ENCODE data around the gene TMEM190.

TMEM190 gene

GRCh38 chr19:55390461-55390880 is 13.8 kb downstream of the TMEM190 start:
- no peak overlapping the region for H3K4me3 ChIP-seq (ENCODE audit: low read depth in 1 of 2, low read length in 1 of 2)
- no peaks in the 10 kb centered on the region for H3K27me3 ChIP-seq
- no peak overlapping the region for H3K27ac ChIP-seq
- no peaks in the 10 kb centered on the region for H3K9me3 ChIP-seq
- peaks cover 44% of the 10 kb centered on the region for H3K36me3 ChIP-seq
- H3K4me1 ChIP-seq (ENCODE audit: control insufficient read depth in 1 of 2, insufficient read depth in 1 of 2, low read depth in 1 of 2, low read length in 1 of 2) = peaks cover 22 to 27% of the 10 kb centered on the region in 2 experiments
- no peak for TF ChIP-seq CTCF (IDR thresholded peaks at IDR 0.05)

DNA sequence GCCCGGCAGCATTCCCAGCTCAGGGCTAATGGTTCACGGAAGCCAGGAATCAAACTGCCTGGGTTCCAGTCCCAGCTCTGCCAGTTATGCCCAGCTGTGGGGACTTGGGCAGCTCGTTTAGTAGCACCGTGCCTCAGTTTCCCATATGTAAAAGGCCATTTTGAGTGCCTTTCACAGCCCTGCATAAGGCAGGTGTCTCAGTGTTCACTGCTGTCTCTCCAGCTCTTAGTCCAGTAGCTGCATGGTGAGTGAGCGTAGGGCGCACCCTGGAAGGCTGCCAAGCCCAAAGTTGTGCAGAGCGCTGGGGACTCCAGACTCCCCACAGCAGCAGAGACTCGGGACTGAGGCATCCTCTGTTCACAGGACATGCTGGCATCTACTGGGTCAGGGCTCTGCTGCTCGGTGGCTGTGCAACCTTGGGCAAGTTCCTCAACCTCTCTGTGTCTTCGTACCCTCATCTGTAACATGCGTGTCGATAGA is 14.6 kb downstream of the TMEM190 start:
- TF ChIP-seq CTCF (IDR thresholded peaks at IDR 0.05) = no peak
- peaks cover 22 to 26% of the 10 kb centered on the region in 2 experiments for H3K4me1 ChIP-seq (ENCODE audit: control insufficient read depth in 1 of 2, insufficient read depth in 1 of 2, low read depth in 1 of 2, low read length in 1 of 2)
- peaks cover 44% of the 10 kb centered on the region for H3K36me3 ChIP-seq
- no peaks in the 10 kb centered on the region for H3K27me3 ChIP-seq
- no peak overlapping the region for H3K4me3 ChIP-seq (ENCODE audit: low read depth in 1 of 2, low read length in 1 of 2)
- no peak overlapping the region for H3K27ac ChIP-seq
- no peaks in the 10 kb centered on the region for H3K9me3 ChIP-seq

DNA sequence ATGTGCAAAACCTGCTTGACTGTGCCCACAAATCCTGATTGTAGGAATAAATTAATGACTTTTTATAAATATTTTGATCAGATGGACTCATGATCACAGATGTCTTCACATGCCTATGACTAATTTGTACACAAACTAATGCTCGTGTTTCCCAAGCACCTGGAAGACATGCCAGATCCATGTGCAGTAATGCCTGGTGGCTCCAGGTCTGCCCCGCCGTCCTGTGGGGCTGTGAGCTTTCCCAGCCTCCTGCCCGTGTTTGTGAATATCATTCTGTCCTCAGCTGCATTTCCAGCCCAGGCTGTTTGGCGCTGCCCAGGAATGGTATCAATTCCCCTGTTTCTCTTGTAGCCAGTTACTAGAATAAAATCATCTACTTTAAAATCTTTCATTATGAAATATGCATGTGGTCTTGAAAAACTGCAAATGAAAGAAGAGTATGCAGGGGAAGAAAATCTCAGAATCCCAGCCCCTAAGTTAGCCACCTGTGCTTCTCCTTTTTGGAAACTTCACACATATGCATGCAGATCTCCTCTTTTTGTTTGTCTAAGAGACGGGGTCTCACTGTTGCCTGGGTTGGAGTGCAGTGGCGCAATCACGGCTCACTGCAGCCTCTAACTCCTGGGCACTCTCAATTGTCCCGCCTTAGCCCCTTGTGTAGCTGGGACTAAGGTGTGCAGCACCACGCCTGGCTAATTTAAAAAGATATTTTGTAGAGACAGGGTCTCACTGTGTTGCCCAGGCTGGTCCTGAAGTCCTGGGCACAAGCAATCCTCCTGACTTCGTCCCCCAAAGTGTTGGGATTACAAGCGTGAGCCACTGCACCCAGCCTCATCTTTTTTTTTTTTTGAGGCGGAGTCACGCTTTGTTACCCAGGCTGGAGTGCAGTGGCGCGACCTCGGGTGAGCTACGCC is 15.3 kb downstream of the TMEM190 start:
- Histone ChIP-seq H3K4me1 (ENCODE audit: control insufficient read depth in 1 of 2, insufficient read depth in 1 of 2, low read depth in 1 of 2, low read length in 1 of 2) (peaks cover 16 to 19% of the 10 kb centered on the region in 2 experiments), H3K4me3 (ENCODE audit: low read depth in 1 of 2, low read length in 1 of 2) (no peak overlapping the region), H3K9me3 (no peaks in the 10 kb centered on the region), H3K36me3 (peaks cover 44% of the 10 kb centered on the region), H3K27ac (no peak overlapping the region), H3K27me3 (no peaks in the 10 kb centered on the region)
- TF ChIP-seq CTCF (IDR thresholded peaks at IDR 0.05) = no peak

- Histone ChIP-seq H3K27ac (no peak overlapping the region), H3K36me3 (peaks cover 34% of the 10 kb centered on the region), H3K27me3 (no peaks in the 10 kb centered on the region), H3K4me3 (ENCODE audit: low read depth in 1 of 2, low read length in 1 of 2) (no peak overlapping the region), H3K4me1 (ENCODE audit: control insufficient read depth in 1 of 2, insufficient read depth in 1 of 2, low read depth in 1 of 2, low read length in 1 of 2) (peaks cover 11 to 12% of the 10 kb centered on the region in 2 experiments), H3K9me3 (no peaks in the 10 kb centered on the region)
- no peak for TF ChIP-seq CTCF (IDR thresholded peaks at IDR 0.05)
Observed at GRCh38 chr19:55392820-55393761, 16.5 kb downstream of the TMEM190 start.

DNA sequence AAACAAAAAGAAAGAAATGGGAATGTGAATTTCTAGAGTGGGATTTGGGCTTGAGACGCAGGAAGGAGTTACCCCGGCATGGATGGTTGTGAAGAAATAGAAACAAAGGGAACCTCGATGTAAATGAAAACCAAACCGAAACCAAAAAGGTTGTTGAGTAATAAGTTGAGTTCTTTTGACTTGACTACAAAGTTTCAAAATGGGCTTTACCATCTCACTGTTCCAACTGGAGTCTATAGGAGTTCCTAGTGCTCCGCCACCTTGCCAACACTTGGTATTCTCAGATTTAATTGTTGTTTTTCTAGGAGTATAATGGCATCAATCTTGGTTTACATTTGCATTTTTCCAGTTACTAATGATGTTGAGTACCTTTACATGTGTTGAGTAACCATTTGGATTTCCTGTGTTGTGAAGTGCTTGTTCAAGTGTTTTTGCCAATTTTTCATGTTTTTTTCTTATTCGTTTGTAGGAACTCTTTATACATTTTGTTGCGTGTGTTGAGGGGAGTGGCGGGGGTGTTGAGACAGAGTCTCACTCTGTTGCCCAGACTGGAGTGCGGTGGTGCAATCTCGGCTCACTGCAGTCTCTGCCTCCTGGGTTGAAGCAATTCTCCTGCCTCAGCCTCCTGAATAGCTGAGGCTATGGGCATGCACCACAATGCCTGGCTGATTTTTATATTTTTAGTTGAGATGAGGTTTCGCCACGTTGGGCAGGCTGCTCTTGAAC is 21.7 kb downstream of the TMEM190 start:
- Histone ChIP-seq H3K27ac (peak overlapping the region; percentile 78), H3K4me1 (ENCODE audit: control insufficient read depth in 1 of 2, insufficient read depth in 1 of 2, low read depth in 1 of 2, low read length in 1 of 2) (peaks cover 22 to 24% of the 10 kb centered on the region in 2 experiments)
- no peak for TF ChIP-seq CTCF (IDR thresholded peaks at IDR 0.05)

More for the DNA sequence above, 21.7 kb downstream of the TMEM190 start:
- Histone ChIP-seq H3K4me3 (ENCODE audit: low read depth in 1 of 2, low read length in 1 of 2) (peak overlapping the region; percentile 44 to 55), H3K36me3 (peaks cover 29% of the 10 kb centered on the region), H3K27me3 (no peaks in the 10 kb centered on the region), H3K9me3 (no peaks in the 10 kb centered on the region)
